ENCODE measurements around the gene PHGDH. TPM values are rescaled to one million over a fixed set of nuclear protein-coding genes. Genes with fewer than 3 reads are reported as not detected.

Gene PHGDH
- total and polyA plus RNA-seq, 2 donors (not counting 1 experiment from before 2014, with no cell fraction given), result 1.2 to 3.9 TPM

GRCh38 chr1:119670898-119671297, 40.8 kb upstream of the PHGDH start:
- Histone ChIP-seq H3K79me2 (ENCODE audit: control insufficient read depth, insufficient read depth, low read length) (no peaks in the 10 kb centered on the region), H3K36me3 (replicated peaks in 1 of 2; ENCODE audit: control extremely low read depth in 1 of 2, control insufficient read depth in 1 of 2, extremely low read depth in 1 of 2, insufficient read depth in 2 of 2, low read length in 1 of 2) (no peaks in the 10 kb centered on the region), H3K9me3 (ENCODE audit: control extremely low read depth in 1 of 3, control insufficient read depth in 2 of 3, insufficient read depth in 1 of 3, low read length in 2 of 3) (no peaks in the 10 kb centered on the region), H3K4me3 (ENCODE audit: control extremely low read depth in 1 of 5, extremely low read depth in 1 of 5, insufficient read depth in 1 of 5, low read depth in 2 of 5, low read length in 4 of 5) (no peak overlapping the region), H3K4me1 (ENCODE audit: control insufficient read depth in 2 of 2, insufficient read depth in 2 of 2, low read length in 2 of 2) (peaks cover 6 to 11% of the 10 kb centered on the region in 2 donors), H3K9ac (ENCODE audit: low read length) (no peak overlapping the region), H4K20me1 (ENCODE audit: control insufficient read depth, insufficient read depth, low read length, poor library complexity, severe bottlenecking) (no peaks in the 10 kb centered on the region), H3K4me2 (replicated peaks; ENCODE audit: low read depth, low read length, poor library complexity, severe bottlenecking) (no peak overlapping the region), H3K27ac (ENCODE audit: low read length in 2 of 2) (no peak overlapping the region), H2AFZ (ENCODE audit: insufficient read depth, low read depth, low read length, poor library complexity, severe bottlenecking) (no peak overlapping the region), H3K27me3 (replicated peaks in 1 of 4; ENCODE audit: control extremely low read depth in 1 of 4, control insufficient read depth in 3 of 4, insufficient read depth in 4 of 4, low read length in 3 of 4) (peaks cover 0 to 10% (median 6%) of the 10 kb centered on the region in 4 experiments)
- intact Hi-C loops (cut with micrococcal nuclease), result loop anchor here (10.0 kb wide), 2 partner anchors 396 to 1516 kb away; no protein-coding TSS in a partner anchor
- CTCF ChIA-PET, result no interaction called here
- Mint-ChIP-seq H3K27me3 (peaks cover 28% of the 10 kb centered on the region), H3K4me1 (peaks cover 8% of the 10 kb centered on the region), H3K9me3 (ENCODE audit: insufficient read depth) (no peaks in the 10 kb centered on the region), H3K4me3 (no peak overlapping the region), H3K27ac (no peak overlapping the region)
- POLR2A ChIA-PET, result no interaction called here
- DNase-seq (no peak), ATAC-seq (ENCODE audit: low read depth) (no peak)
- no CpG with 5 or more reads among the region's 2 CpGs for WGBS (ENCODE audit: insufficient coverage)
- TF ChIP-seq EZH2 (IDR thresholded peaks at IDR 0.05; ENCODE audit: borderline replicate concordance, insufficient read depth, low read depth, low read length, poor library complexity, severe bottlenecking) (no peak), CTCF (IDR thresholded peaks at IDR 0.05) (no peak)

GRCh38 chr1:119673171-119673940, 38.4 kb upstream of the PHGDH start:
- Histone ChIP-seq H3K27ac (ENCODE audit: low read length in 2 of 2) (no peak overlapping the region), H3K36me3 (replicated peaks in 1 of 2; ENCODE audit: control extremely low read depth in 1 of 2, control insufficient read depth in 1 of 2, extremely low read depth in 1 of 2, insufficient read depth in 2 of 2, low read length in 1 of 2) (no peaks in the 10 kb centered on the region), H3K9ac (ENCODE audit: low read length) (no peak overlapping the region), H3K4me1 (ENCODE audit: control insufficient read depth in 2 of 2, insufficient read depth in 2 of 2, low read length in 2 of 2) (peaks cover 6 to 11% of the 10 kb centered on the region in 2 donors), H3K79me2 (ENCODE audit: control insufficient read depth, insufficient read depth, low read length) (no peaks in the 10 kb centered on the region), H2AFZ (ENCODE audit: insufficient read depth, low read depth, low read length, poor library complexity, severe bottlenecking) (no peak overlapping the region), H3K4me2 (replicated peaks; ENCODE audit: low read depth, low read length, poor library complexity, severe bottlenecking) (no peak overlapping the region), H4K20me1 (ENCODE audit: control insufficient read depth, insufficient read depth, low read length, poor library complexity, severe bottlenecking) (no peaks in the 10 kb centered on the region), H3K9me3 (ENCODE audit: control extremely low read depth in 1 of 3, control insufficient read depth in 2 of 3, insufficient read depth in 1 of 3, low read length in 2 of 3) (no peaks in the 10 kb centered on the region), H3K27me3 (replicated peaks in 1 of 4; ENCODE audit: control extremely low read depth in 1 of 4, control insufficient read depth in 3 of 4, insufficient read depth in 4 of 4, low read length in 3 of 4) (peaks cover 0 to 11% (median 6%) of the 10 kb centered on the region in 4 experiments), H3K4me3 (ENCODE audit: control extremely low read depth in 1 of 5, extremely low read depth in 1 of 5, insufficient read depth in 1 of 5, low read depth in 2 of 5, low read length in 4 of 5) (no peak overlapping the region)
- Mint-ChIP-seq H3K4me3 (no peak overlapping the region), H3K9me3 (ENCODE audit: insufficient read depth) (no peaks in the 10 kb centered on the region), H3K4me1 (peaks cover 8% of the 10 kb centered on the region), H3K27me3 (peaks cover 29% of the 10 kb centered on the region), H3K27ac (no peak overlapping the region)
- 90% methylated on average over 3 of the region's 4 CpGs for WGBS (ENCODE audit: insufficient coverage)
- POLR2A ChIA-PET, result no interaction called here
- no peak for TF ChIP-seq CTCF (IDR thresholded peaks at IDR 0.05)
- TF ChIP-seq EZH2 (IDR thresholded peaks at IDR 0.05; ENCODE audit: borderline replicate concordance, insufficient read depth, low read depth, low read length, poor library complexity, severe bottlenecking), result no peak
- CTCF ChIA-PET, result interaction anchor here (1.0 to 3.0 kb wide), 4 partner anchors 10 to 532 kb away, joined by 3 to 24 read pairs (median 3); no protein-coding TSS in a partner anchor
- ATAC-seq (ENCODE audit: low read depth) (no peak), DNase-seq (no peak)
- intact Hi-C loops (cut with micrococcal nuclease), result loop anchor here (10.0 kb wide), 2 partner anchors 399 to 1519 kb away; no protein-coding TSS in a partner anchor
